Measurements from ENCODE around the gene PRLR.

PRLR gene

GRCh38 chr5:35082530-35082929, 147.8 kb downstream of the PRLR start:
- no peak for DNase-seq (ENCODE audit: low read depth in 3 of 3)

GRCh38 chr5:35081134-35081533, 149.2 kb downstream of the PRLR start:
- no peak for DNase-seq (ENCODE audit: low read depth in 3 of 3)

GRCh38 chr5:35073160-35073559, 157.1 kb downstream of the PRLR start:
- no peak for DNase-seq (ENCODE audit: low read depth in 3 of 3)

- DNase-seq (ENCODE audit: low read depth in 3 of 3), result no peak
Measured at GRCh38 chr5:35069188-35069587, 161.1 kb downstream of the PRLR start.

- no peak for DNase-seq (ENCODE audit: low read depth in 3 of 3)
Measured at GRCh38 chr5:35067985-35068384, 162.3 kb downstream of the PRLR start.

- DNase-seq (ENCODE audit: low read depth in 3 of 3), result no peak
Measured at GRCh38 chr5:35066260-35066795, 164.0 kb downstream of the PRLR start.

- DNase-seq (ENCODE audit: low read depth in 3 of 3), result no peak
Measured at GRCh38 chr5:35063414-35063813, 166.9 kb downstream of the PRLR start.

- DNase-seq (ENCODE audit: low read depth in 3 of 3), result no peak
Measured at GRCh38 chr5:35061211-35061770, 169.0 kb downstream of the PRLR start.

GRCh38 chr5:35060236-35060635, 170.1 kb downstream of the PRLR start:
- no peak for DNase-seq (ENCODE audit: low read depth in 3 of 3)

- DNase-seq (ENCODE audit: low read depth in 3 of 3), result no peak
Measured at GRCh38 chr5:35059251-35059650, 171.0 kb downstream of the PRLR start.

- DNase-seq (ENCODE audit: low read depth in 3 of 3), result no peak
Measured at GRCh38 chr5:35058374-35058788, 171.9 kb downstream of the PRLR start.

- no peak for DNase-seq (ENCODE audit: low read depth in 3 of 3)
Measured at GRCh38 chr5:35056686-35057085, 173.6 kb downstream of the PRLR start.

GRCh38 chr5:35052838-35053237, 177.4 kb downstream of the PRLR start:
- no peak for DNase-seq (ENCODE audit: low read depth in 3 of 3)

- DNase-seq (ENCODE audit: low read depth in 3 of 3), result no peak
Measured at GRCh38 chr5:35050541-35051126, 179.7 kb downstream of the PRLR start.

GRCh38 chr5:35048910-35049309, 181.4 kb downstream of the PRLR start:
- no peak for DNase-seq (ENCODE audit: low read depth in 3 of 3)

- no peak for DNase-seq (ENCODE audit: low read depth in 3 of 3)
Measured at GRCh38 chr5:35047785-35048404, 182.4 kb downstream of the PRLR start, which contains the start of gene AGXT2. Gene AGXT2, minus strand, starts transcription at chr5:35047949. Its CDS starts 57 bp downstream, at chr5:35047892.

GRCh38 chr5:35046774-35047173, 183.5 kb downstream of the PRLR start:
- no peak for DNase-seq (ENCODE audit: low read depth in 3 of 3)

- DNase-seq (ENCODE audit: low read depth in 3 of 3), result no peak
Measured at GRCh38 chr5:35045280-35045679, 185.0 kb downstream of the PRLR start.

- no peak for DNase-seq (ENCODE audit: low read depth in 3 of 3)
Measured at GRCh38 chr5:35044649-35045048, 185.6 kb downstream of the PRLR start.

GRCh38 chr5:35042781-35043180, 187.5 kb downstream of the PRLR start:
- no peak for DNase-seq (ENCODE audit: low read depth in 3 of 3)

- no peak for DNase-seq (ENCODE audit: low read depth in 3 of 3)
Measured at GRCh38 chr5:35041261-35041660, 189.0 kb downstream of the PRLR start.

GRCh38 chr5:35038891-35039290, 191.4 kb downstream of the PRLR start:
- no peak for DNase-seq (ENCODE audit: low read depth in 3 of 3)

- no peak for DNase-seq (ENCODE audit: low read depth in 3 of 3)
Measured at GRCh38 chr5:35036536-35036935, 193.8 kb downstream of the PRLR start.

Measured in stimulated activated CD4-positive, alpha-beta T cell treated with anti-CD3 and anti-CD28 coated beads, TNF-alpha, amount 100 ng/mL, for 24 hours (primary cell).